Thoracic aorta (tissue), 2 donors: ENCODE results near the gene PIGN. TPM values are rescaled to one million over a fixed set of nuclear protein-coding genes. Genes with fewer than 3 reads are reported as not detected.

Source experiments
- ATAC-seq: fragments of 150-250 bp; one replicate; pipeline ENCODE4 v1.8.0; 2017; ENCODE audit warnings: low read depth; ENCODE audit not compliant: insufficient number of reproducible peaks, low FRiP score
- DNase-seq: peaks from one replicate; pipeline ENCODE4 v3.0.0-alpha.2; 2020; ENCODE audit warnings: low spot score
- H3K27ac ChIP-seq, 2 donors: fragments of 200-600 bp; sonication (generic); 1 replicate in 1 of 2; 2 replicates in 1 of 2; pipeline ENCODE4 v1.5.1; 2016; ENCODE audit warnings: mild to moderate bottlenecking in 2 of 2, moderate library complexity in 2 of 2
- H3K27me3 ChIP-seq: fragments of 200-600 bp; sonication (generic); replicated peaks from 2 replicates; pipeline ENCODE4 v1.6.0; 2016; ENCODE audit warnings: mild to moderate bottlenecking; ENCODE audit not compliant: insufficient read depth
- H3K36me3 ChIP-seq: fragments of 200-600 bp; sonication (generic); one replicate; pipeline ENCODE4 v1.5.1; 2016
- H3K4me1 ChIP-seq, 2 donors: fragments of 200-600 bp; sonication (generic); 1 replicate in 1 of 2; 2 replicates in 1 of 2; pipeline versions ENCODE4 v1.5.1 to v1.6.0; 2016; ENCODE audit warnings: low read depth in 2 of 2, mild to moderate bottlenecking in 1 of 2; ENCODE audit not compliant: control insufficient read depth in 1 of 2
- H3K4me3 ChIP-seq: fragments of 200-600 bp; sonication (generic); 2 replicates; pipeline ENCODE4 v1.5.1; 2016; ENCODE audit warnings: mild to moderate bottlenecking
- H3K9me3 ChIP-seq: fragments of 200-600 bp; sonication (generic); 2 replicates; pipeline ENCODE4 v1.5.1; 2016
- total RNA-seq, 2 donors: library from RNA; depleted of rRNA; stranded (reverse); fragments of >200 nt; gene quantifications; one replicate each; pipeline versions ENCODE4 v1.1.0 to v1.2.3, GENCODE V29; 2016
- TF ChIP-seq, protein P1 (sequence below): fragments of 200-600 bp; sonication (generic); IDR thresholded peaks from one replicate; pipeline ENCODE4 v1.5.1; 2019; ENCODE audit warnings: antibody characterized with exemption

PIGN gene
- total RNA-seq, 2 donors from 2014 or later: 24.2 to 31.8 TPM

DNA sequence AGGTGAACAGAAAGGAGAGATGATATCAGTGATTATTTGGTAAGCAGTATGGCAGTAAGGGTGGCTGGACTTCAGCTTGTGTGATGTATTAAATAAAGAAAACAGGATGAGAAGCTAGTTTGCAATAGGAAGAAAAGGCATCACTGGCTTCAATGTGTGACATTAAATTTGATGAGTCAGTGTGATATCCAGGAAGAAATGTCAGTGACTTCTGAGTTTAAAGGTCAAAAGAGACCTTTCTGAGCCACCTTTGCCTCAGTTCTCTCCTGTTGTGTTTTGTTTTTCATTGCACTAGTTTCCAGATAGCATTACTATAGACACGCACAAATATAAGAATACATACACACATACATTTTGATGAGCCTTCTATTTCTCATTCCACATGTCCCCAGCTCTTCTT is 105.6 kb downstream of the PIGN start:
- no peak overlapping the region for H3K4me3 ChIP-seq
- TF ChIP-seq, protein P1, sequence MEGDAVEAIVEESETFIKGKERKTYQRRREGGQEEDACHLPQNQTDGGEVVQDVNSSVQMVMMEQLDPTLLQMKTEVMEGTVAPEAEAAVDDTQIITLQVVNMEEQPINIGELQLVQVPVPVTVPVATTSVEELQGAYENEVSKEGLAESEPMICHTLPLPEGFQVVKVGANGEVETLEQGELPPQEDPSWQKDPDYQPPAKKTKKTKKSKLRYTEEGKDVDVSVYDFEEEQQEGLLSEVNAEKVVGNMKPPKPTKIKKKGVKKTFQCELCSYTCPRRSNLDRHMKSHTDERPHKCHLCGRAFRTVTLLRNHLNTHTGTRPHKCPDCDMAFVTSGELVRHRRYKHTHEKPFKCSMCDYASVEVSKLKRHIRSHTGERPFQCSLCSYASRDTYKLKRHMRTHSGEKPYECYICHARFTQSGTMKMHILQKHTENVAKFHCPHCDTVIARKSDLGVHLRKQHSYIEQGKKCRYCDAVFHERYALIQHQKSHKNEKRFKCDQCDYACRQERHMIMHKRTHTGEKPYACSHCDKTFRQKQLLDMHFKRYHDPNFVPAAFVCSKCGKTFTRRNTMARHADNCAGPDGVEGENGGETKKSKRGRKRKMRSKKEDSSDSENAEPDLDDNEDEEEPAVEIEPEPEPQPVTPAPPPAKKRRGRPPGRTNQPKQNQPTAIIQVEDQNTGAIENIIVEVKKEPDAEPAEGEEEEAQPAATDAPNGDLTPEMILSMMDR: no peak
- H3K27ac ChIP-seq: no peak overlapping the region
- no peaks in the 10 kb centered on the region for H3K9me3 ChIP-seq
- no peak for DNase-seq
- no peaks in the 10 kb centered on the region for H3K4me1 ChIP-seq
- H3K27me3 ChIP-seq: no peaks in the 10 kb centered on the region
- no peaks in the 10 kb centered on the region for H3K36me3 ChIP-seq
- no peak for ATAC-seq

DNA sequence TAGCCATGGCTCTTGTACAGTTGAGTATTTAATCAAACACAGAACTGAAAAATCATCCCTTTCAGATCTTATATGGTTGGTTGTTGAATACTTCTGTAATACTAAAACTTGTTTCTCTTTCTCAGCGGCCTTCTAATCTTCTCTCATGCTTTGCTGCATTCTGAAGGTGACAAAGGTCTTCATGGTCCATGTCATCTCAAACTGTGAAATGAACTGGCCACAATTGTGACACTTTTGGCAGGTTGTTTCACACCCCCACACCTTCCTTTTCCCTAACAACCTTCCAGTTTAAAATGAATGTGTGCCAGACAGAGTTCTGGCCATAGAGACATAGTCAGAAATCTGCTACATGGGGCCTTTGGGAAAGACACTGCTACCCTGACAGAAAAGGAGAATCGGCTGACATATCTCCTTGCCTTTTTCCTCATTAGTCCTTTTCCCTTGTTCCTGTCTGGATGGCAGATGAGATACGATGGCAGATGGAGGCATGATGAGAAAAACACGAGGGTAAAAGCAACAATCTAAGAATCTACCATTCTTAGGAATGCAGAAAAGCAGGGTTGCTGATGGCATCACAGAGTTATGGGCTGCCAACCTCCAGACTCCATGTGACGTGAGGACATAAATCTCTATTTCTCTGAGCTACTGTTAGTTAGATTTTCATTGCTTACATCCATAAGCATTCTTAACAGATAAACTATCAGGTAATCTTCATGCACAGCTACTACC is 106.5 kb downstream of the PIGN start:
- no peak for ATAC-seq
- H3K4me3 ChIP-seq: no peak overlapping the region
- no peak for DNase-seq
- no peak overlapping the region for H3K27ac ChIP-seq
- TF ChIP-seq, protein P1: no peak
- no peaks in the 10 kb centered on the region for H3K27me3 ChIP-seq
- no peaks in the 10 kb centered on the region for H3K9me3 ChIP-seq
- H3K36me3 ChIP-seq: no peaks in the 10 kb centered on the region
- no peaks in the 10 kb centered on the region for H3K4me1 ChIP-seq

DNA sequence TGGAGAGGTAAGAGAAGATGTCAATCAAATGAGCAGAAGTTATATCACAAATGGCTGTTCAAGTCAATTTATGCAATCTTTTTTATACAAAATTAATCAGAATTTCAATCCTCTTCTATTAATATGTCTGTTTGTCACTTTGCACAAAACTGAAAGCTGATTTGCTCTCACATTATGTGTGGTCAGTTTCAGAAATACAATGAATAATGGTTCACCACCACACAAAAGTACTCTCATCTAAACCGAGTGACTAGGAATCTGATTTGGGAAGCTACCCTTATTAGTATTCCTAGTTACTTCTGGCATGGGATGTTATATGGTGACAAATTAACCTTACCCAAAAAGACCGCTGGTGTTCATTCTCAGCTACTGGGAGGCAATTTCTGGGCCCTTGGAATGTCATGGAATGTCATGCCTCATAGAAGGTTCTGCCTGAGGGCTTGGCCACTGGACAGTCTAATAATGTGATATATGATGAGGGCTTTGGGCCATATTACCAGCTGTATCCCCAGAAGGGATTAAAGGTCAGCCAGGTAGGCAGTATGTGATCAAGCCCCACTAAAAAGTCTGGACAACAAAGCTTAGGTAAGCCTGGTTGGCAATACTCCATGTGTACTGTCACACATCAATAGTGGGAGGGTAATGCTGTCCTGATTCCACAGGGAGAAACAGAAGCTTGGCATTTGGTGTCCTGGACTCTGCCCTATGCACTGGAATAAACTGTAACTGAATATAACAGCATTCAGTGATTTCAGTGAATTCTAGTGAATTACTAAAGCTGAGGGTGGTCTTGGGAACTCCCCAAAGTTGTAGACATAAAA is 113.2 kb downstream of the PIGN start:
- H3K4me3 ChIP-seq: no peak overlapping the region
- no peaks in the 10 kb centered on the region for H3K4me1 ChIP-seq
- H3K36me3 ChIP-seq: peaks cover 4% of the 10 kb centered on the region
- ATAC-seq (no peak), DNase-seq (no peak)
- H3K27ac ChIP-seq: no peak overlapping the region
- no peaks in the 10 kb centered on the region for H3K9me3 ChIP-seq
- TF ChIP-seq, protein P1: no peak
- no peaks in the 10 kb centered on the region for H3K27me3 ChIP-seq

- no peak for DNase-seq
- no peak overlapping the region for H3K4me3 ChIP-seq
- TF ChIP-seq, protein P1: no peak
- no peaks in the 10 kb centered on the region for H3K27me3 ChIP-seq
- no peak overlapping the region for H3K27ac ChIP-seq
- H3K4me1 ChIP-seq: no peaks in the 10 kb centered on the region
- no peaks in the 10 kb centered on the region for H3K9me3 ChIP-seq
- peaks cover 4% of the 10 kb centered on the region for H3K36me3 ChIP-seq
- no peak for ATAC-seq
Measured at GRCh38 chr18:62072370-62072769, 114.5 kb downstream of the PIGN start.

DNA sequence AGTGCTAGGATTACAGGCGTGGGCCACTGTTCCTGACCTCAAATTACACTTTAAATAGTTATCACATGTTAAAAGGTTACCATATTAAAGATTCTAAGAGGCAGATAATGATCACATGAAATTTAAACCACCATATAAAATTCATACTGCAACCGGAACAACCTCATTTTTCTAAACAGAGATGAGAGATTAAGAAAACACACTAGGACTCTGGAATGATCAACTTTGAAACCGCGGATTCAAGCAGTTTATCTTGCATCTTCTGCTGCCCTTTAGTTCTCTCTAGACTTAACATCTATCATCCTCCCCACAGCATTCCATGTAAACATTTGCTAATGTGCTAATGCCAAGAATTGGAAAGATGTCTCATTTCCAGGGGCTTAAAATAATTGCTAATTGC is 115.8 kb downstream of the PIGN start:
- Histone ChIP-seq H3K27me3 (no peaks in the 10 kb centered on the region), H3K4me3 (no peak overlapping the region), H3K9me3 (no peaks in the 10 kb centered on the region), H3K36me3 (peaks cover 4% of the 10 kb centered on the region), H3K4me1 (no peaks in the 10 kb centered on the region), H3K27ac (no peak overlapping the region)
- DNase-seq: no peak
- TF ChIP-seq, protein P1: no peak
- no peak for ATAC-seq
